SKM-1 (cell line): ENCODE measurements around the gene DDX31.
"Not testable (repeated sequence)": the region's sequence is repeated elsewhere in the genome, so short reads cannot be mapped to it uniquely, and the experiment has no call there.

Experiments
- DNase-seq: peaks from one replicate; lab custom pipeline; 2025; ENCODE audit not compliant: unreplicated experiment; lab: John Stamatoyannopoulos, UW

Gene DDX31

GRCh38 chr9:132669698-132670456 lies at the start of gene DDX31:
TSS of gene DDX31 (minus strand) at chr9:132669983. CDS start at chr9:132669934, 49 bp downstream.
- peak; percentile 70 for DNase-seq

DNA sequence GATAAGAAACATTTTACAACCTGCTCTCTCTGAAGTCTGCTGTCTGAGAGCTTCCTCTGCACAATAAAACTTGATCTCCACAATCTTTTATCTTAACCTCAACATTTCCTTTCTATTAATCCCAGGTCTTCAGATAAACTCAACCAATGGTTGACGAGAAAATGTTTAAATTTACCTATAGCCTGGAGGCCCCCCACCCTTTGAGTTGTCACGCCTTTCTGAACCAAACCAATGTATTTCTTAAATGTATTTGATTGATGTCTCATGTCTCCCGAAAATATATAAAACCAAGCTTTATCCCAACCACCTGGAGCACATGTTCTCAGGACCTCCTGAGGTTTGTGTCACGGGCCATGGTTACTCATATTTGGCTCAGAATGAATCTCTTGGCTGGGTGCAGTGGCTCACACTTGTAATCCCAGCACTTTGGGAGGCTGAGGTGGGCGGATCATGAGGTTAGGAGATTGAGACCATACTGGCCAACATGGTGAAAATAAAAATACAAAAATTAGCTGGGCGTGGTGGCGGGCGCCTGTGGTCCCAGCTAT lies 48.7 kb upstream of the DDX31 start:
- not testable (repeated sequence) for DNase-seq

- DNase-seq, result no peak
Observed at GRCh38 chr9:132717326-132717945, 47.7 kb upstream of the DDX31 start.

DNA sequence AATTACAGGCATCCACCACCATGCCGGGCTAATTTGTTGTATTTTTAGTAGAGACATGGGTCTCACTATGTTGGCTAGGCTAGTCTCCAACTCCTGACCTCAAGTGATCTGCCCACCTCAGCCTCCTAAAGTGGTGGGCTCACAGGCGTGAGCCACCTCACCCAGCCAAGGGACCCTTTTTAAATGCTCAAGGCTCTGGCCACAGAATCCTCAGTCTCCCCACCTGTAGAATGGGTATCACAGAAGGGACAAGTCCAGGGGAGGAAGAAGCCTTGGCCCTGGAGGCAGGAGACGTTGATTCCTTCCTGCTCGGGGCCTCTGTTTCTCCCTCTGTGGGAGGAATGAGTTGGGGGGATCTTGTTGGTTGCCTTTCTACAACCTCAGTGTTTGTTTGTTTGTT lies 46.2 kb upstream of the DDX31 start:
- DNase-seq, result no peak

DNA sequence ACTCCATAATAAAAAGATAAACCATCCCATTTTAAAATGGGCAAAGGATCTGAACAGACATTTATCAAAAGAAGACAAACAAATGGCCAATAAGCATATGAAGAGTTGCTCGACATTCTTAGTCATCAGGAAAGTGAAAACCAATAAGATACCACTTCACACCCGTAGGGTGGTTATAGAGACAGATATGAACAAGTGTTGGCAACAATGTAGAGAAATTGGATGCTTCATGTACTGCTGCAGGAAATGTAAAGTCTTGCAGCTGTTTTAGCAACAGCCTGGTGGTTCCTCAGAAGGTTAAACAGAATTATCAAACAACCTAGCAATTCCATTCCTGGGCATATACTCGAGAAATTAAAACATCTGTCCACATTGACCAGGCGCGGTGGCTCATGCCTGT lies 43.0 kb upstream of the DDX31 start:
- DNase-seq, result no peak

DNA sequence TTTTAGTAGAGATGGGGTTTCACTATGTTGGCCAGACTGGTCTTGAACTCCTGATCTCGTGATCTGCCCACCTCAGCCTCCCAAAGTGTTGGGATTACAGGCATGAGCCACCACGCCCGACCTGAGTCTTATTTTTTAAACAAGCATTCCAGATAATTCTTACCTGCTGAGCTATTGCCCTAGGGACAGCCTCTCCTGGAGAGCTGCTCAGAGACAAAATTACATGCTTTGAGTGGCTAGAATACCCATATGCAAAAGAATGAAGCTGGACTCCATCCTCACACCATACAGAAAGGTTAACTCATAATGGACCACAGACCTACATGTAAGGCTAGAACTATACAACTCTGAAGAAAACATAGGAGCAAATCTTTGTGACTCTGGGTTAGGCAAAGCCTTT lies 42.1 kb upstream of the DDX31 start:
- no peak for DNase-seq

GRCh38 chr9:132711152-132711551 lies 41.4 kb upstream of the DDX31 start:
- not testable (repeated sequence) for DNase-seq

DNA sequence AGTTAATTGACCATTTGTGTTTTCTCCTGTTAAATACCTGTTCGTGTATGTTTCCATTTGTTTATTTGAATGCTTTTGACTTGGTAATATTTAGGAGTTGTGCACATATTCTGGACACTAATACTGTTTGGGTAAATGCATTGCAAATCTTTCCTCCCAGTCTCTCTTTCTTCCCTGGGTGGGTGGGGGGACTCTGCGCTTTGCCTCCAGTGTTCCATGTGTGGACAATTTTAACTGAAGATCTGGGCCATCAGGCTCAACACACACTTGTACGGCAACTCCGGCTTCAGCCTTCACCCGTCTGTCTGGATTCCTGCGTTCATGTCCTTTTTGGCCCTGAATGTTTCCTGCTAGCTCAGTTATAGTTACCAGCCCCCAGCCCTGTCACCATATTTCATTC lies 40.5 kb upstream of the DDX31 start:
- DNase-seq, result no peak

GRCh38 chr9:132708769-132709430 lies 39.1 kb upstream of the DDX31 start:
- no peak for DNase-seq

DNA sequence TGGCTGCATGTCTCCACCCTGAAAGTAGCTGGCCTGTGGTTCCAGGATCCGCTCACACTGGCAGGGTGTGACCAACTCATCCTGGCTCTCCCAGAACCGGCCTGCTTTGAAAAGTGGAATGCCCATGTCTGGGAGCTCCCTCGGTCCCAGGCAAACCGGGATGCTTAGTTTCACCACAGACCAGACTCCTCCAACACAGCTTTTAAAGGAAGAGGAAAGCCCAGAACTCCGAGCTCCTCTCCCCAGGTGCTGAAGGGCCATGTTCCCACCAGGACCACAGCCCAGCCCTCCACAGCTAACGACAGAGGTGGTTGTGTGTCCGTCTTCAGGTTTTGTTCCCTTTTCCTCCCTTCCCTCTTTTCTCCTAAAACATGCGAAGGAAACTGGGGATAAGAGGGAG lies 38.5 kb upstream of the DDX31 start:
- no peak for DNase-seq

DNA sequence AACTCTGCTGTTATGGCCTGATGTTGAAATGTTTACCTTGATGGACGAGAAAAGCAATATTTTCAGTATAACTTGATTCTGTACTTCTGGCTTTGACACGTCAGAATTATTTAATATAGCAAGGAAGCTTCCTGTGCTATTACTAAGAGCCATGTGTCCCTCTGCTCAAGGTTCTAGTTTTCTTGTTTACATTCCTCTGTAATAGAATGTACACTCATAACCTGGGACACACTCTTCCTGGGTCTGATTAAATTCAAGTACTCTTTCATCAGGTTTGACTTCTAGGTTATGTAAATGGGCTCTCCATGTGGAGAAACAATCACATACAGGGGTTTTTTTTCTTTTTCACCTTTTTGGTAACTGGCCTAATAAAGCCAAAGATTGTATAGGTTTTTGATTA lies 33.6 kb upstream of the DDX31 start:
- DNase-seq, result no peak

- no peak for DNase-seq
Observed at GRCh38 chr9:132702254-132702653, 32.5 kb upstream of the DDX31 start.

- DNase-seq, result no peak
Observed at GRCh38 chr9:132699956-132700355, 30.2 kb upstream of the DDX31 start.

DNA sequence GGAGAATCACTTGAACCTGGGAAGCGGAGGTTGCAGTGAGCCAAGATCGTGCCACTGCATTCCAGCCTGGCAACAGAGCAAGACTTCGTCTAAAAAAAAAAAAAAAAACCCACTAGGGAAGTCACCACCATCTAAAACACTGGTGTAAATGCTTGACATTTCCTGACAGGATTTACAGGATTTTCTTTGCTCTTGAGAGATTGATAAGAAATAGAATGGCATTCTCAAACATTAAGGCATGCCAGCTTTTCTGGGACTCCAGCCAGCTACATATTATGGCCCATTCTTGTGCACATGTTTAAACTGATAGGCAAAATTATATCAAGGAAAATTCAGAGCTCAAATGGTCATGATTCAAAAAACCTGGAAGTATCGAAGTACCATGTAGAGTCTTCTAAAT lies 29.2 kb upstream of the DDX31 start:
- no peak for DNase-seq

DNA sequence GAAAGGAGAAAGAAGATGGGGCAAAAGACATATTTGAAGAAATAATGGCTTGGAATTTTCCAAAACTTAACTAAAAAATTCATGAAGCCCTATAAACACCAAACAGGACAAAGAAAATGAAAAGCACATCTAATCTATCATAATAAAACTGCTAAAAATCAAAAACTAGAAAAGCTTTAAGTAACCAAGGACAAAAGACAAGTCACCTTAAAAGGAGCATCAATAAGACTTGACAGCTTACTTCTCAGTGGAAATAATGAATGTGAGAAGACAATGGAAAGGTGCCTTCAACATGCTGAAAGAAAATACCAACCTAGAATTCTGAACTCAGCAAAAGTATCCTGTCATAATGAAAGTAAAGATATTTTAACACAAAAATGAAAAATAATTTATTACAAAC lies 27.4 kb upstream of the DDX31 start:
- DNase-seq, result no peak

DNA sequence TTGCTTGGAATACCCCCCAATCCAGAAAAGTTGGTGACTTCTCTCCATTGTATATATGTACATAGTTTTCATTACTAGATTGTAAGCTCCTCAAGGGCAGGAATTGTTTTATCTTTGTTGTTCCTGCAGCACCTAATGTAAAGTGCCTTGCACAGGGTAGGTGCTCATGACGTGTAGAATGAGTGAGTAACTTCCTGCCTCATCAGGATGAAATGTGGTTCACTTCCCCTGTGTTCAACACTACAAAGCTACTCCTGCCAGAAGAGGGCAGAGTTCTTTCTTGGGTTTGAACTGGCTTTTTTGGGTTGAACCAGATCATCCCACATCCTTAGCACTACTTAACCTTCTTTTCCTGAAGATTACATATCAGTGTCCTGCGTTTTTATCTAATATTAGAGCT lies 24.4 kb upstream of the DDX31 start:
- no peak for DNase-seq

DNA sequence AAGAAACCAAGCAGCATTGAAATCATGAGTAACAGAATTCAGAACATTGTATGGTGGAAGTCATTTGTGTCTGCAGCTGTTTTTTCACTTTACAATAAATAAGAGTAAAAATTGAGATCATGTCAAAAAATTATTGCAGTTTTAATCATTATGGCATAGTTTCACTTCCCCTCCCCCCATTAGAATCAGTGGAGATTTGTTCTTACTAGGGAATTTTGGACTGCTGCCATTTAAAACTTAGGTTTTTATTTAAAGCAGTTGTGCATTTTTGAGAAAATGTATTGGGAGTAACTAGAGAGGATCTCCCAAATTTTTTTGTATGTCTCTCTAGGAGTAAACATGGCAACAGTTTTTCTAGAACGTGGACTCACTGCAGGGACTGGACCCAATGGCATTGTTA lies 20.9 kb upstream of the DDX31 start:
- DNase-seq, result no peak

- DNase-seq, result no peak
Observed at GRCh38 chr9:132683873-132684272, 14.1 kb upstream of the DDX31 start.

- DNase-seq, result no peak
Observed at GRCh38 chr9:132681561-132681960, 11.8 kb upstream of the DDX31 start.

DNA sequence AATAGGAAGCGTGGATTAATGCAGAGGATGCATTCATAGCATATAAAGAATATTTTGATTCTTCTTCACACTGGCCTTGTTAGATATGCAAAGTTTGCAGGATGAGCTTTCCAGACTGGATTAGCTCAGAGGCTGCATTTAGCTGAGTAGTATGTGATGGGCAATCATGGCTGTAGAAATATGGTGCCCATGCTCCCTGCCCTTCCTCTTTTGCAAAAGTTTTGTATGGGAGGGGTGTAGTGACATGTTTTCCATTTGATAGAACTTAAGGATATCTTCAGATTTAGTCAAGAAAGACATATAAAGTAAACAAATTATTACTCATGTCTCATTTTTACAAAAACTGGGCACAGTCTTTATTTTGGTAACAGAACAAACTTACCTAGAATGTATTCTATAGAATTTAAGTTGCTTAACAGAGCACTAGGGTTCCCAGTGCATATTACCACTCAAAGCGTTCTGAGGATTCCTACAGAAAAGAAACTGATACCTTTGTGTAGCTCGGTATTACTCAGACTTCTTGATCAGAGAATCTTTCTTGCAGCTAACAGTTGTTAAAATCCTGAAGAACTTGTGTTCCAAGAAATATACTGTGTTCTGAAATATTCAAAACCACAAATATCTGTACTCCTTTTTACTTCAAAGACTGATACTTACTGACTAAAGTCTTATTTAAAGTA lies 10.3 kb upstream of the DDX31 start:
- DNase-seq, result no peak

GRCh38 chr9:132677976-132678375 lies 8.2 kb upstream of the DDX31 start:
- no peak for DNase-seq
